GM10266 (cell line): ENCODE data around the gene PLCH1.

Experiments used
- DNase-seq: peaks from one replicate; pipeline ENCODE4 v3.0.0; 2012; ENCODE audit errors: extremely low spot score
- CTCF ChIP-seq: IDR thresholded peaks from 2 replicates; pipeline ENCODE4 v1.5.1; 2012; ENCODE audit warnings: mild to moderate bottlenecking, low read depth; ENCODE audit not compliant: control insufficient read depth, insufficient read depth; ENCODE audit errors: missing control alignments

The PLCH1 gene

GRCh38 chr3:155664925-155665695 is 79.8 kb downstream of the PLCH1 start:
- no peak for DNase-seq
- no peak for TF ChIP-seq CTCF

GRCh38 chr3:155663467-155664212 is 81.2 kb downstream of the PLCH1 start:
- DNase-seq: no peak
- TF ChIP-seq CTCF: no peak

- no peak for TF ChIP-seq CTCF
- no peak for DNase-seq
Observed at GRCh38 chr3:155661760-155662159, 83.1 kb downstream of the PLCH1 start.

GRCh38 chr3:155661042-155661441 is 83.8 kb downstream of the PLCH1 start:
- no peak for DNase-seq
- TF ChIP-seq CTCF: no peak

GRCh38 chr3:155658671-155659261 is 86.1 kb downstream of the PLCH1 start:
- DNase-seq: no peak
- TF ChIP-seq CTCF: no peak

- no peak for TF ChIP-seq CTCF
- no peak for DNase-seq
Observed at GRCh38 chr3:155658006-155658405, 86.9 kb downstream of the PLCH1 start.
